Hepatocyte (in vitro differentiated cells): ENCODE results near the gene GALNT18. TPM values are rescaled to one million over a fixed set of nuclear protein-coding genes. Genes with fewer than 3 reads are reported as not detected.

Experiments
- DNase-seq: peaks from one replicate; pipeline ENCODE4 v3.0.0-alpha.2; 2016; ENCODE audit warnings: low spot score
- H2AFZ ChIP-seq: fragments of 200-600 bp; sonication (generic); 2 replicates; pipeline ENCODE4 v1.6.0; 2016; ENCODE audit warnings: antibody characterized with exemption, mild to moderate bottlenecking
- H3K27ac ChIP-seq: fragments of 200-600 bp; sonication (generic); 2 replicates; pipeline ENCODE4 v1.5.1; 2016; ENCODE audit warnings: mild to moderate bottlenecking
- H3K27me3 ChIP-seq: fragments of 200-600 bp; sonication (generic); 2 replicates; pipeline ENCODE4 v1.6.1; 2016
- H3K36me3 ChIP-seq: fragments of 200-600 bp; sonication (generic); replicated peaks from 2 replicates; pipeline ENCODE4 v1.5.1; 2016; ENCODE audit warnings: low read depth; ENCODE audit not compliant: insufficient read depth
- H3K4me1 ChIP-seq: fragments of 200-600 bp; sonication (generic); 2 replicates; pipeline ENCODE4 v1.5.1; 2016; ENCODE audit warnings: mild to moderate bottlenecking, moderate library complexity; ENCODE audit not compliant: insufficient read depth
- H3K4me2 ChIP-seq: fragments of 200-600 bp; sonication (generic); 2 replicates; pipeline ENCODE4 v1.6.0; 2016
- H3K4me3 ChIP-seq: fragments of 200-600 bp; sonication (generic); 2 replicates; pipeline ENCODE4 v1.5.1; 2016; ENCODE audit warnings: mild to moderate bottlenecking
- H3K79me2 ChIP-seq: fragments of 200-600 bp; sonication (generic); 2 replicates; pipeline ENCODE4 v1.6.0; 2017; ENCODE audit warnings: mild to moderate bottlenecking
- H3K9me2 ChIP-seq: fragments of 200-600 bp; sonication (generic); replicated peaks from 2 replicates; pipeline ENCODE4 v1.6.0; 2017; ENCODE audit warnings: mild to moderate bottlenecking; ENCODE audit not compliant: insufficient read depth
- H3K9me3 ChIP-seq: fragments of 200-600 bp; sonication (generic); 2 replicates; pipeline ENCODE4 v1.5.1; 2016; ENCODE audit warnings: low read depth, mild to moderate bottlenecking
- H4K20me1 ChIP-seq: fragments of 200-600 bp; sonication (generic); 2 replicates; pipeline ENCODE4 v1.6.0; 2016; ENCODE audit warnings: mild to moderate bottlenecking; ENCODE audit not compliant: insufficient read depth, poor library complexity, severe bottlenecking
- EZH2 ChIP-seq: fragments of 200-600 bp; sonication (generic); IDR thresholded peaks from 2 replicates; pipeline ENCODE4 v1.6.1; 2016; ENCODE audit warnings: antibody characterized with exemption, mild to moderate bottlenecking, borderline replicate concordance
- EZH2phosphoT487 ChIP-seq: fragments of 200-600 bp; sonication (generic); IDR thresholded peaks from one replicate; pipeline ENCODE4 v1.6.1; 2018; ENCODE audit warnings: antibody characterized with exemption, mild to moderate bottlenecking, low read depth, moderate library complexity; ENCODE audit not compliant: unreplicated experiment, severe bottlenecking
- WGBS: methylation state at CpG from one replicate; pipeline ENCODE4 v1.1.6; 2016; ENCODE audit warnings: low lambda C conversion rate; ENCODE audit errors: missing lambda C conversion rate; 5-methylcytosine and 5-hydroxymethylcytosine counted together
- polyA plus RNA-seq: library from polyadenylated mRNA; unstranded; fragments of >200 nt; fragmentation: Nextera tagmentation; extraction: Ambion mirVana; gene quantifications from 2 replicates; pipeline ENCODE4 v1.2.1, GENCODE V29; 2016
- total RNA-seq: library from RNA; depleted of rRNA; stranded (reverse); fragments of >200 nt; gene quantifications from 2 replicates; pipeline ENCODE4 v1.2.3, GENCODE V29; 2014
- TF ChIP-seq, protein P1 (sequence below): fragments of 200-600 bp; sonication (generic); IDR thresholded peaks from 2 replicates; pipeline ENCODE4 v1.5.1; 2016; ENCODE audit warnings: antibody characterized with exemption, mild to moderate bottlenecking; ENCODE audit not compliant: poor library complexity

Gene GALNT18
- total and polyA plus RNA-seq, 2 experiments from 2014 or later, result 11.6 to 22.4 TPM

DNA sequence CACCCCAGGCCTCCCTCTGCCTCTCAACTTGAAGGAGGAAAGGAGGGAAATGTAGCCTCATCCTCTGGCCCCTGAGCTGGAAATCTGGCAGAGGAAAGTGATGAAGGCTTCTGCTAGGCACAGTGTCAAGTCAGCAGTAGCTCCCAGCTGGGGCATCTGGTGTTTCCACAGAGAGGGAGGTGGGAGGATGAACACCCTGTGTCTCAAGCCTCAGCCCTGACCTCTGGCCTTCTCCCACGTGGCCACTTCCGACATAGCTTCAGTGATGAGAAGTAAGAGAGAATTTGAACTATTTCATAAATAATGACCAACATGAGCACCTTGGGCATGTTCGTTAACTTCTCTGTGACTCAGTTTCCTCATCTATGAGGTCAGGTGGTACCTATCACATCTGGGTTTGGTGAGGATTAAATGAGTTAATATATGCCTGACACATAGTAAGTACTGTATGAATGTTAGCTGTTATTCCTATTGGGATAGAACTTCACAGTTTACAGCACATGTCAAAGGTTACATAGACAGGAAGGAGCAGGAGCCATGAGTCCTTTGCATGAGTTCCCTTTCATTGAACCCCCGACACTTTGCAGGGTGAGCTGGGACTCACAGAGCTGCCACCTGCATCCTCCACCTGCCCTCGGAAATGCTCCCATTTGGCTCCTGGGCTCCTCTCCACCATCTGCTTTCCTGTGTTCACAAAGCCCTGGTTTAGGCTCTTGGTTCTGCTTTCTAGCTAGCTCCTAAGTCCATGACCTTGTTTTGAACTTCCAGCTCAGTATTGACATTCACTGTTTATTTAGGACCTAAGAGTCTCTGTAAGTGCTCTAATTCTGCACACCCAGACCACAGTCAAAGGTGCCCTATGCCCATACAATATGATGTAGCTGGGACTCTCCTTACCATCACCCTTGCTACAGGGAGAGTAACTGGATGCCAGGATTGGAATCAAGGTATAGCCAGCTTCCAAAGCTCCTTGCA, 330.5 kb downstream of the GALNT18 start:
- DNase-seq, result no peak
- Histone ChIP-seq H3K27me3 (no peaks in the 10 kb centered on the region), H3K4me2 (no peak overlapping the region), H3K4me1 (no peaks in the 10 kb centered on the region), H3K4me3 (no peak overlapping the region), H4K20me1 (no peaks in the 10 kb centered on the region), H3K9me3 (no peaks in the 10 kb centered on the region), H3K9me2 (no peaks in the 10 kb centered on the region), H3K79me2 (no peaks in the 10 kb centered on the region), H3K36me3 (no peaks in the 10 kb centered on the region), H3K27ac (no peak overlapping the region), H2AFZ (no peak overlapping the region)
- TF ChIP-seq EZH2phosphoT487, result no peak
- TF ChIP-seq EZH2, result no peak
- TF ChIP-seq, protein P1, sequence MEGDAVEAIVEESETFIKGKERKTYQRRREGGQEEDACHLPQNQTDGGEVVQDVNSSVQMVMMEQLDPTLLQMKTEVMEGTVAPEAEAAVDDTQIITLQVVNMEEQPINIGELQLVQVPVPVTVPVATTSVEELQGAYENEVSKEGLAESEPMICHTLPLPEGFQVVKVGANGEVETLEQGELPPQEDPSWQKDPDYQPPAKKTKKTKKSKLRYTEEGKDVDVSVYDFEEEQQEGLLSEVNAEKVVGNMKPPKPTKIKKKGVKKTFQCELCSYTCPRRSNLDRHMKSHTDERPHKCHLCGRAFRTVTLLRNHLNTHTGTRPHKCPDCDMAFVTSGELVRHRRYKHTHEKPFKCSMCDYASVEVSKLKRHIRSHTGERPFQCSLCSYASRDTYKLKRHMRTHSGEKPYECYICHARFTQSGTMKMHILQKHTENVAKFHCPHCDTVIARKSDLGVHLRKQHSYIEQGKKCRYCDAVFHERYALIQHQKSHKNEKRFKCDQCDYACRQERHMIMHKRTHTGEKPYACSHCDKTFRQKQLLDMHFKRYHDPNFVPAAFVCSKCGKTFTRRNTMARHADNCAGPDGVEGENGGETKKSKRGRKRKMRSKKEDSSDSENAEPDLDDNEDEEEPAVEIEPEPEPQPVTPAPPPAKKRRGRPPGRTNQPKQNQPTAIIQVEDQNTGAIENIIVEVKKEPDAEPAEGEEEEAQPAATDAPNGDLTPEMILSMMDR, result no peak
- 81% methylated on average over 5 of the region's 5 CpGs for WGBS

DNA sequence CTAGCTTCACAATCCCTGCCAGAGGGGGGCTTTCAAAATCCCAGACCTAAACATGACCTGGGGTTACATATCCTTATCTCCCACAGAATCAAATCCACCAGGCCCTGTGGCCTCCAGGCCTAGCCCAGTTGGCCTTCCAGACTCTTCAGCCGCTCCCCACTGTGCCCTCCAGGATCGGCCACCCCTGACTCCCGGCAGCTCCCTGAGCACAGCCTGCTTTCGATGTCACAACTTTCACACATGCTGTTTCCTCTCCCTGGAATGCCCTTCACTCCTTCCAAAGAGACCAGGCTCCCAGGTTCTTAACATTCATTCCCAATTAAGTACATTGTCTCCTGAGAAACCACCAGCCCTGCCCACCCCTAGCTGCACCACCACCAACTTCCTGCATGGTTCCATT, 331.5 kb downstream of the GALNT18 start:
- H3K36me3 ChIP-seq, result no peaks in the 10 kb centered on the region
- TF ChIP-seq, protein P1, result no peak
- TF ChIP-seq EZH2 (no peak), EZH2phosphoT487 (no peak)
- no peaks in the 10 kb centered on the region for H3K9me2 ChIP-seq
- no peak overlapping the region for H2AFZ ChIP-seq
- H3K27me3 ChIP-seq, result no peaks in the 10 kb centered on the region
- H3K4me3 ChIP-seq, result no peak overlapping the region
- no peak for DNase-seq
- H3K79me2 ChIP-seq, result no peaks in the 10 kb centered on the region
- no peaks in the 10 kb centered on the region for H3K4me1 ChIP-seq
- H3K9me3 ChIP-seq, result no peaks in the 10 kb centered on the region
- H3K27ac ChIP-seq, result no peak overlapping the region
- no peak overlapping the region for H3K4me2 ChIP-seq
- H4K20me1 ChIP-seq, result no peaks in the 10 kb centered on the region
- WGBS, result 85% methylated on average over 4 of the region's 4 CpGs

DNA sequence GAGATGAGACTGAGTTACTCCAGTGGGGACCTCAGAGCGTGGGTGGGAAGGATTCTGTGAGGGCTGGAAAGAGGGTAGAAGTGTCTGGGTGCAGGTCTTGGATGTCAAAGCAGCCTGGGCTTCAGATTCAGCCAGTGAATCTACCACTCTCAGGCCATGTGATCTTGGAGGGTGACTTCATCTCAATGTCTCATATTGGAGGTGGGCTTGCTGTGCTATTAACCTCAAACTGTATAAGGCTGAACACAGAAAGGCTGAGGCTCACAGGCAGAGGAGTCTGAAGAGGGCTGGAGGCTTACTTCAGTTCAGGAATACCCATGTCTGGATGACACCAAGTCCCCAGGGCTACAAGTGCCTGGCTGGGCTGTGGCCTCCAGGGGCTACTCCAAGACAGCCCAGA, 332.1 kb downstream of the GALNT18 start:
- H3K9me2 ChIP-seq, result no peaks in the 10 kb centered on the region
- H3K79me2 ChIP-seq, result no peaks in the 10 kb centered on the region
- no peaks in the 10 kb centered on the region for H3K27me3 ChIP-seq
- H3K27ac ChIP-seq, result no peak overlapping the region
- no peaks in the 10 kb centered on the region for H3K4me1 ChIP-seq
- H3K9me3 ChIP-seq, result no peaks in the 10 kb centered on the region
- no peaks in the 10 kb centered on the region for H4K20me1 ChIP-seq
- H3K4me3 ChIP-seq, result no peak overlapping the region
- no peak overlapping the region for H3K4me2 ChIP-seq
- DNase-seq, result no peak
- no peak overlapping the region for H2AFZ ChIP-seq
- TF ChIP-seq EZH2 (no peak), EZH2phosphoT487 (no peak)
- TF ChIP-seq, protein P1, result no peak
- H3K36me3 ChIP-seq, result no peaks in the 10 kb centered on the region
- WGBS, result 93% methylated on average over 1 of the region's 1 CpG
